ENCODE data around the gene SNX7.

The SNX7 gene

GRCh38 chr1:98792123-98792522, 130.6 kb downstream of the SNX7 start:
- Histone ChIP-seq H3K27ac (ENCODE audit: low read length, poor library complexity, severe bottlenecking) (no peak overlapping the region), H2AK5ac (ENCODE audit: low read length, severe bottlenecking) (no peak overlapping the region), H3K79me1 (replicated peaks; ENCODE audit: low read length, poor library complexity, severe bottlenecking) (no peaks in the 10 kb centered on the region), H2BK120ac (ENCODE audit: low read depth, low read length) (no peak overlapping the region), H3K9ac (ENCODE audit: low read length) (no peak overlapping the region), H2BK5ac (ENCODE audit: low read depth, low read length, poor library complexity, severe bottlenecking) (no peak overlapping the region), H3K27me3 (ENCODE audit: control insufficient read depth in 1 of 2, insufficient read depth in 1 of 2, low read length in 2 of 2) (no peaks in the 10 kb centered on the region), H2AFZ (ENCODE audit: low read depth, low read length) (no peak overlapping the region), H3K23ac (ENCODE audit: low read length in 2 of 2) (no peak overlapping the region), H4K8ac (ENCODE audit: low read length) (no peak overlapping the region), H3K9me3 (ENCODE audit: control insufficient read depth, low read length) (no peaks in the 10 kb centered on the region), H4K91ac (ENCODE audit: low read length) (no peak overlapping the region), H3K4me3 (ENCODE audit: insufficient read depth in 1 of 2, low read depth in 1 of 2, low read length in 2 of 2) (no peak overlapping the region), H3K4me2 (ENCODE audit: low read length, poor library complexity, severe bottlenecking) (no peak overlapping the region), H3K4ac (ENCODE audit: low read depth in 1 of 2, low read length in 2 of 2) (no peak overlapping the region), H3K14ac (ENCODE audit: low read length in 2 of 2) (no peak overlapping the region), H3K4me1 (ENCODE audit: control insufficient read depth, insufficient read depth, low read depth, low read length) (no peaks in the 10 kb centered on the region), H2BK12ac (ENCODE audit: low read length in 2 of 2) (no peak overlapping the region), H2BK15ac (ENCODE audit: low read depth, poor library complexity, severe bottlenecking) (no peak overlapping the region), H3K18ac (ENCODE audit: low read depth in 1 of 2, low read length in 2 of 2) (no peak overlapping the region), H3K36me3 (ENCODE audit: control insufficient read depth in 1 of 2, insufficient read depth in 2 of 2, low read depth in 1 of 2, low read length in 2 of 2) (no peaks in the 10 kb centered on the region)
- DNase-seq = peak; percentile 36
- no CpG with 5 or more reads among the region's 1 CpG for WGBS

GRCh38 chr1:98793136-98793535, 131.6 kb downstream of the SNX7 start:
- no peak overlapping the region for H3K27ac ChIP-seq (ENCODE audit: low read length, poor library complexity, severe bottlenecking)
- WGBS = 93% methylated on average over 2 of the region's 3 CpGs
- no peak overlapping the region for H3K23ac ChIP-seq (ENCODE audit: low read length in 2 of 2)
- no peak overlapping the region for H3K18ac ChIP-seq (ENCODE audit: low read depth in 1 of 2, low read length in 2 of 2)
- H3K4me2 ChIP-seq (ENCODE audit: low read length, poor library complexity, severe bottlenecking) = no peak overlapping the region
- H3K9me3 ChIP-seq (ENCODE audit: control insufficient read depth, low read length) = no peaks in the 10 kb centered on the region
- no peak overlapping the region for H3K4ac ChIP-seq (ENCODE audit: low read depth in 1 of 2, low read length in 2 of 2)
- no peak overlapping the region for H3K14ac ChIP-seq (ENCODE audit: low read length in 2 of 2)
- no peaks in the 10 kb centered on the region for H3K27me3 ChIP-seq (ENCODE audit: control insufficient read depth in 1 of 2, insufficient read depth in 1 of 2, low read length in 2 of 2)
- no peak overlapping the region for H2AFZ ChIP-seq (ENCODE audit: low read depth, low read length)
- no peak overlapping the region for H2BK120ac ChIP-seq (ENCODE audit: low read depth, low read length)
- H3K4me1 ChIP-seq (ENCODE audit: control insufficient read depth, insufficient read depth, low read depth, low read length) = no peaks in the 10 kb centered on the region
- no peak overlapping the region for H2AK5ac ChIP-seq (ENCODE audit: low read length, severe bottlenecking)
- H3K79me1 ChIP-seq (replicated peaks; ENCODE audit: low read length, poor library complexity, severe bottlenecking) = no peaks in the 10 kb centered on the region
- no peak overlapping the region for H3K4me3 ChIP-seq (ENCODE audit: insufficient read depth in 1 of 2, low read depth in 1 of 2, low read length in 2 of 2)
- H2BK15ac ChIP-seq (ENCODE audit: low read depth, poor library complexity, severe bottlenecking) = no peak overlapping the region
- DNase-seq = peak; percentile 12
- H2BK12ac ChIP-seq (ENCODE audit: low read length in 2 of 2) = no peak overlapping the region
- no peaks in the 10 kb centered on the region for H3K36me3 ChIP-seq (ENCODE audit: control insufficient read depth in 1 of 2, insufficient read depth in 2 of 2, low read depth in 1 of 2, low read length in 2 of 2)
- no peak overlapping the region for H2BK5ac ChIP-seq (ENCODE audit: low read depth, low read length, poor library complexity, severe bottlenecking)
- no peak overlapping the region for H4K91ac ChIP-seq (ENCODE audit: low read length)
- H4K8ac ChIP-seq (ENCODE audit: low read length) = no peak overlapping the region
- no peak overlapping the region for H3K9ac ChIP-seq (ENCODE audit: low read length)

- H2AFZ ChIP-seq (ENCODE audit: low read depth, low read length) = no peak overlapping the region
- no peaks in the 10 kb centered on the region for H3K79me1 ChIP-seq (replicated peaks; ENCODE audit: low read length, poor library complexity, severe bottlenecking)
- H3K4ac ChIP-seq (ENCODE audit: low read depth in 1 of 2, low read length in 2 of 2) = no peak overlapping the region
- H3K4me3 ChIP-seq (ENCODE audit: insufficient read depth in 1 of 2, low read depth in 1 of 2, low read length in 2 of 2) = no peak overlapping the region
- H2BK120ac ChIP-seq (ENCODE audit: low read depth, low read length) = no peak overlapping the region
- H3K23ac ChIP-seq (ENCODE audit: low read length in 2 of 2) = no peak overlapping the region
- no peak overlapping the region for H3K14ac ChIP-seq (ENCODE audit: low read length in 2 of 2)
- H2BK15ac ChIP-seq (ENCODE audit: low read depth, poor library complexity, severe bottlenecking) = no peak overlapping the region
- no peak overlapping the region for H3K4me2 ChIP-seq (ENCODE audit: low read length, poor library complexity, severe bottlenecking)
- no peaks in the 10 kb centered on the region for H3K9me3 ChIP-seq (ENCODE audit: control insufficient read depth, low read length)
- H2AK5ac ChIP-seq (ENCODE audit: low read length, severe bottlenecking) = no peak overlapping the region
- no peak overlapping the region for H3K9ac ChIP-seq (ENCODE audit: low read length)
- no peaks in the 10 kb centered on the region for H3K36me3 ChIP-seq (ENCODE audit: control insufficient read depth in 1 of 2, insufficient read depth in 2 of 2, low read depth in 1 of 2, low read length in 2 of 2)
- H3K18ac ChIP-seq (ENCODE audit: low read depth in 1 of 2, low read length in 2 of 2) = no peak overlapping the region
- H4K91ac ChIP-seq (ENCODE audit: low read length) = no peak overlapping the region
- DNase-seq = peak; percentile 71
- no peaks in the 10 kb centered on the region for H3K27me3 ChIP-seq (ENCODE audit: control insufficient read depth in 1 of 2, insufficient read depth in 1 of 2, low read length in 2 of 2)
- WGBS = 56% methylated on average over 3 of the region's 3 CpGs
- H4K8ac ChIP-seq (ENCODE audit: low read length) = no peak overlapping the region
- no peak overlapping the region for H2BK5ac ChIP-seq (ENCODE audit: low read depth, low read length, poor library complexity, severe bottlenecking)
- H3K27ac ChIP-seq (ENCODE audit: low read length, poor library complexity, severe bottlenecking) = no peak overlapping the region
- H2BK12ac ChIP-seq (ENCODE audit: low read length in 2 of 2) = no peak overlapping the region
- H3K4me1 ChIP-seq (ENCODE audit: control insufficient read depth, insufficient read depth, low read depth, low read length) = no peaks in the 10 kb centered on the region
These were observed 132.8 kb downstream of the SNX7 start for GRCh38 chr1:98794196-98794886.

DNA sequence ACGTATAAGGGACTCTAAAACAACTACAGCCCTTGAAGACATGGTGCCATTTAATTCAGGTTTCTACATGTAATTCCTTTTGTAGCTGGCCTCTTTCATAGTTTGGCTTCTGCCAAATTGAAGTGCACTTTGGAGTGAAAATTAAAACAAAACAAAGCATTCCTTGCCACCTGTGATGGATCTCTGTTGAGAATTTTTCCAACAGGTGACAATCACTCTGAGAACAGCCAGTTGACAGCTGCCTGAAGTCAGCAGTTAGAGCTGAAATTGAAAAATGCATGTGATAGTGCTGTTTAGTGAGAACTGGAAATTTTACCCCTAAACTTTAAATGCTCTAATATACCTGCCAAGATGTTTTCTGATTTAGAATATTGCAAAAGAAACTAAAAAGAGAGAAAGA, 134.5 kb downstream of the SNX7 start:
- no peaks in the 10 kb centered on the region for H3K27me3 ChIP-seq (ENCODE audit: control insufficient read depth in 1 of 2, insufficient read depth in 1 of 2, low read length in 2 of 2)
- no CpG with 5 or more reads among the region's 1 CpG for WGBS
- H3K14ac ChIP-seq (ENCODE audit: low read length in 2 of 2) = no peak overlapping the region
- H3K36me3 ChIP-seq (ENCODE audit: control insufficient read depth in 1 of 2, insufficient read depth in 2 of 2, low read depth in 1 of 2, low read length in 2 of 2) = no peaks in the 10 kb centered on the region
- H3K4me2 ChIP-seq (ENCODE audit: low read length, poor library complexity, severe bottlenecking) = no peak overlapping the region
- no peak overlapping the region for H4K8ac ChIP-seq (ENCODE audit: low read length)
- no peaks in the 10 kb centered on the region for H3K4me1 ChIP-seq (ENCODE audit: control insufficient read depth, insufficient read depth, low read depth, low read length)
- no peak overlapping the region for H3K9ac ChIP-seq (ENCODE audit: low read length)
- no peaks in the 10 kb centered on the region for H3K9me3 ChIP-seq (ENCODE audit: control insufficient read depth, low read length)
- no peaks in the 10 kb centered on the region for H3K79me1 ChIP-seq (replicated peaks; ENCODE audit: low read length, poor library complexity, severe bottlenecking)
- H2BK120ac ChIP-seq (ENCODE audit: low read depth, low read length) = no peak overlapping the region
- no peak overlapping the region for H2BK12ac ChIP-seq (ENCODE audit: low read length in 2 of 2)
- no peak overlapping the region for H3K23ac ChIP-seq (ENCODE audit: low read length in 2 of 2)
- H2BK5ac ChIP-seq (ENCODE audit: low read depth, low read length, poor library complexity, severe bottlenecking) = no peak overlapping the region
- DNase-seq = no peak
- H2AFZ ChIP-seq (ENCODE audit: low read depth, low read length) = no peak overlapping the region
- H3K4ac ChIP-seq (ENCODE audit: low read depth in 1 of 2, low read length in 2 of 2) = no peak overlapping the region
- H3K18ac ChIP-seq (ENCODE audit: low read depth in 1 of 2, low read length in 2 of 2) = no peak overlapping the region
- no peak overlapping the region for H2BK15ac ChIP-seq (ENCODE audit: low read depth, poor library complexity, severe bottlenecking)
- H4K91ac ChIP-seq (ENCODE audit: low read length) = no peak overlapping the region
- no peak overlapping the region for H3K27ac ChIP-seq (ENCODE audit: low read length, poor library complexity, severe bottlenecking)
- no peak overlapping the region for H3K4me3 ChIP-seq (ENCODE audit: insufficient read depth in 1 of 2, low read depth in 1 of 2, low read length in 2 of 2)
- H2AK5ac ChIP-seq (ENCODE audit: low read length, severe bottlenecking) = no peak overlapping the region
